Esophagus squamous epithelium (tissue), 5 donors: ENCODE measurements around the gene KAT7. TPM values are rescaled to one million over a fixed set of nuclear protein-coding genes. Genes with fewer than 3 reads are reported as not detected.
A peak's percentile ranks its signal among the peaks of the same experiment; 100 is the strongest.

ENCODE experiments used
- DNase-seq: peaks from one replicate; lab custom pipeline; 2025; lab: John Stamatoyannopoulos, UW
- H3K27ac ChIP-seq, 4 donors: fragments of 200-600 bp; sonication (generic); one replicate each; pipeline ENCODE4 v1.5.1; 2016 to 2019; ENCODE audit warnings: mild to moderate bottlenecking in 1 of 4
- H3K27me3 ChIP-seq, 4 donors: fragments of 200-600 bp; sonication (generic); 1 replicate in 3 of 4; 2 replicates in 1 of 4; pipeline versions ENCODE4 v1.5.1 to v1.6.0; 2017 to 2021; ENCODE audit warnings: antibody characterized with exemption in 1 of 4
- H3K36me3 ChIP-seq, 3 donors: fragments of 200-600 bp; sonication (generic); one replicate each; pipeline ENCODE4 v1.5.1; 2016 to 2019
- H3K4me1 ChIP-seq, 3 donors: fragments of 200-600 bp; sonication (generic); one replicate each; pipeline ENCODE4 v1.5.1; 2017 to 2019
- H3K4me3 ChIP-seq, 4 donors: fragments of 200-600 bp; sonication (generic); 1 replicate in 3 of 4; 2 replicates in 1 of 4; pipeline ENCODE4 v1.5.1; 2016 to 2019; ENCODE audit warnings: mild to moderate bottlenecking in 2 of 4, moderate library complexity in 1 of 4
- H3K9me3 ChIP-seq, 3 donors: fragments of 200-600 bp; sonication (generic); one replicate each; pipeline ENCODE4 v1.5.1; 2016 to 2019
- CTCF ChIP-seq, 6 experiments: fragments of 450-650 bp in 4 of 6; fragments of 200-600 bp in 2 of 6; sonication (generic) in 2 of 6; IDR thresholded peaks; one replicate each; pipeline ENCODE4 v1.5.1; 2016 to 2019; ENCODE audit warnings: antibody characterized with exemption in 6 of 6, mild to moderate bottlenecking in 4 of 6, moderate library complexity in 4 of 6
- POLR2A ChIP-seq, 4 donors: fragments of 450-650 bp; IDR thresholded peaks; one replicate each; pipeline ENCODE4 v1.6.1; 2017; ENCODE audit warnings: antibody characterized with exemption in 4 of 4, mild to moderate bottlenecking in 4 of 4, moderate library complexity in 3 of 4
- WGBS, 2 donors: methylation state at CpG; one replicate each; pipeline ENCODE4 v1.1.5; 2018; 5-methylcytosine and 5-hydroxymethylcytosine counted together
- intact Hi-C: fragments of 100-400 bp; cut with DNase I; formaldehyde crosslinking; loops from one replicate; pipeline ENCODE4 v1.15.0; 2022
- total RNA-seq, 4 donors: library from RNA; depleted of rRNA; stranded (reverse); fragments of >200 nt; gene quantifications; one replicate each; pipeline ENCODE4 v1.1.0, GENCODE V29; 2016
- donor health status: DM: yes; HTN: yes; CAD: no.

Gene KAT7
- total RNA-seq, 4 donors from 2014 or later = 22.6 to 32.6 (median 26.6) TPM

GRCh38 chr17:49817993-49818392 is 29.5 kb downstream of the KAT7 start:
- peak overlapping the region in 2 of 4 donors; percentile 71 to 82 for H3K27ac ChIP-seq
- TF ChIP-seq CTCF (IDR thresholded peaks at IDR 0.05) (no peak), POLR2A (IDR thresholded peaks at IDR 0.05) (no peak)
- intact Hi-C loops = no loop called here
- DNase-seq = no peak
- no peak overlapping the region for H3K4me3 ChIP-seq
- H3K9me3 ChIP-seq = no peaks in the 10 kb centered on the region
- peaks cover 31 to 94% (median 46%) of the 10 kb centered on the region in 3 donors for H3K4me1 ChIP-seq
- peaks cover 0 to 81% (median 7%) of the 10 kb centered on the region in 3 donors for H3K36me3 ChIP-seq
- H3K27me3 ChIP-seq = no peaks in the 10 kb centered on the region
- 83 to 93% methylated on average over 4 of the region's 4 CpGs for WGBS, 2 donors

GRCh38 chr17:49819138-49819537 is 30.7 kb downstream of the KAT7 start:
- H3K27me3 ChIP-seq = no peaks in the 10 kb centered on the region
- TF ChIP-seq POLR2A (IDR thresholded peaks at IDR 0.05) (no peak), CTCF (IDR thresholded peaks at IDR 0.05) (no peak)
- DNase-seq = no peak
- no peak overlapping the region for H3K4me3 ChIP-seq
- peaks cover 0 to 81% (median 12%) of the 10 kb centered on the region in 3 donors for H3K36me3 ChIP-seq
- H3K4me1 ChIP-seq = peaks cover 31 to 95% (median 52%) of the 10 kb centered on the region in 3 donors
- H3K9me3 ChIP-seq = no peaks in the 10 kb centered on the region
- H3K27ac ChIP-seq = peak overlapping the region in 1 of 4 donors; percentile 2
- intact Hi-C loops = no loop called here
- 86 to 90% methylated on average over 5 of the region's 5 CpGs for WGBS, 2 donors

GRCh38 chr17:49819651-49820050 is 31.2 kb downstream of the KAT7 start:
- peaks cover 31 to 90% (median 52%) of the 10 kb centered on the region in 3 donors for H3K4me1 ChIP-seq
- DNase-seq = no peak
- WGBS, 2 donors = 63 to 67% methylated on average over 2 of the region's 2 CpGs
- H3K27me3 ChIP-seq = no peaks in the 10 kb centered on the region
- no peak overlapping the region for H3K27ac ChIP-seq
- intact Hi-C loops = no loop called here
- no peaks in the 10 kb centered on the region for H3K9me3 ChIP-seq
- no peak for TF ChIP-seq POLR2A (IDR thresholded peaks at IDR 0.05)
- no peak for TF ChIP-seq CTCF (IDR thresholded peaks at IDR 0.05)
- peaks cover 0 to 81% (median 17%) of the 10 kb centered on the region in 3 donors for H3K36me3 ChIP-seq
- H3K4me3 ChIP-seq = no peak overlapping the region

GRCh38 chr17:49820773-49821172 is 32.3 kb downstream of the KAT7 start:
- intact Hi-C loops = no loop called here
- H3K9me3 ChIP-seq = no peaks in the 10 kb centered on the region
- H3K4me1 ChIP-seq = peaks cover 22 to 79% (median 42%) of the 10 kb centered on the region in 3 donors
- H3K4me3 ChIP-seq = no peak overlapping the region
- no peak for DNase-seq
- peaks cover 0 to 88% (median 19%) of the 10 kb centered on the region in 3 donors for H3K36me3 ChIP-seq
- no peaks in the 10 kb centered on the region for H3K27me3 ChIP-seq
- TF ChIP-seq POLR2A (IDR thresholded peaks at IDR 0.05) = no peak
- TF ChIP-seq CTCF (IDR thresholded peaks at IDR 0.05) = no peak
- peak overlapping the region in 1 of 4 donors; percentile 21 for H3K27ac ChIP-seq
- WGBS, 2 donors = 42 to 46% methylated on average over 1 of the region's 1 CpG

- Histone ChIP-seq H3K4me3 (no peak overlapping the region), H3K27me3 (no peaks in the 10 kb centered on the region), H3K36me3 (peaks cover 0 to 95% (median 25%) of the 10 kb centered on the region in 3 donors), H3K27ac (peak overlapping the region in 2 of 4 donors; percentile 41 to 43), H3K4me1 (peaks cover 15 to 72% (median 38%) of the 10 kb centered on the region in 3 donors), H3K9me3 (no peaks in the 10 kb centered on the region)
- WGBS, 2 donors = 83 to 100% methylated on average over 1 to 2 of the region's 2 CpGs
- TF ChIP-seq CTCF (IDR thresholded peaks at IDR 0.05) (no peak), POLR2A (IDR thresholded peaks at IDR 0.05) (no peak)
- intact Hi-C loops = no loop called here
- DNase-seq = no peak
Observed at GRCh38 chr17:49821466-49821865, 33.0 kb downstream of the KAT7 start.
